Lower leg skin (tissue), 3 donors: ENCODE results near the gene P4HA1.

ENCODE experiments used
- CTCF ChIP-seq, 3 donors: fragments of 450-650 bp; IDR thresholded peaks; one replicate each; pipeline ENCODE4 v1.5.1; 2016; ENCODE audit warnings: antibody characterized with exemption in 3 of 3, mild to moderate bottlenecking in 3 of 3, moderate library complexity in 2 of 3
- POLR2A ChIP-seq, 2 donors: fragments of 450-650 bp; IDR thresholded peaks; one replicate each; pipeline ENCODE4 v1.6.1; 2016 to 2017; ENCODE audit warnings: antibody characterized with exemption in 2 of 2, mild to moderate bottlenecking in 1 of 2, moderate library complexity in 1 of 2

- TF ChIP-seq CTCF (IDR thresholded peaks at IDR 0.05) (no peak), POLR2A (IDR thresholded peaks at IDR 0.05) (no peak)
These were observed 1.6 kb downstream of the P4HA1 start for GRCh38 chr10:73094986-73095480.
